Vagina (tissue), 2 donors: ENCODE results near the gene RALGDS.

ENCODE experiments used
- POLR2AphosphoS5 ChIP-seq, 2 donors: sonication (generic); formaldehyde crosslinking; IDR thresholded peaks; one replicate each; pipeline ENCODE4 v1.9.0; 2017; ENCODE audit warnings: antibody characterized with exemption in 2 of 2, mild to moderate bottlenecking in 2 of 2, low read depth in 1 of 2; ENCODE audit not compliant: insufficient read depth in 1 of 2
- TF ChIP-seq, protein P1 (sequence below), 3 experiments: fragments of 450-650 bp in 2 of 3; fragments of 200-600 bp in 1 of 3; sonication (generic) in 1 of 3; IDR thresholded peaks; one replicate each; pipeline ENCODE4 v1.5.1; 2017 to 2019; ENCODE audit warnings: antibody characterized with exemption in 3 of 3, mild to moderate bottlenecking in 2 of 3, moderate library complexity in 2 of 3

DNA sequence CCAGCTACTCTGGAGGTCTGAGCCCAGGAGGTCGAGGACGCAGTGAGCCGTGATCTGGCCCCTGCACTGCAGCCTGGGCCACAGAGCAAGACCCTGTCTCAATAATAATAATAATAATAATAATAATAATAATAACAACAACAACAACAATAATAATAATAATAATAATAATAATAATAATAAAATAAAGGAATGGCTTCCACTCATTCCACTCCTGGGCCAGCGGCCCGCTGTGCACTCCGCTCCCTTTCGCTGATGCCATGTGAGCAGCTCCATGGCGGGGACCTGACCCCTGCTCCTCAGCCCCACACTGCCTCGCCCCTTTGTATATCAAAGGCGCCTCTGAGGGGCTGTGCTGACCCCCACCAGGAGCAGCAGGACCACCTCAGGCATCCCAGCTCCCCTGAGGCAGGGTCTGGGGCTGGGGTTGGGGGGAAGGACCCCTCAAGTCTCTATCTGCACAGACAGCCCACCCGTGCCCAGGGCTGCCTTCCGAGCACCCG lies 22.6 kb upstream of the RALGDS start:
- TF ChIP-seq, protein P1, sequence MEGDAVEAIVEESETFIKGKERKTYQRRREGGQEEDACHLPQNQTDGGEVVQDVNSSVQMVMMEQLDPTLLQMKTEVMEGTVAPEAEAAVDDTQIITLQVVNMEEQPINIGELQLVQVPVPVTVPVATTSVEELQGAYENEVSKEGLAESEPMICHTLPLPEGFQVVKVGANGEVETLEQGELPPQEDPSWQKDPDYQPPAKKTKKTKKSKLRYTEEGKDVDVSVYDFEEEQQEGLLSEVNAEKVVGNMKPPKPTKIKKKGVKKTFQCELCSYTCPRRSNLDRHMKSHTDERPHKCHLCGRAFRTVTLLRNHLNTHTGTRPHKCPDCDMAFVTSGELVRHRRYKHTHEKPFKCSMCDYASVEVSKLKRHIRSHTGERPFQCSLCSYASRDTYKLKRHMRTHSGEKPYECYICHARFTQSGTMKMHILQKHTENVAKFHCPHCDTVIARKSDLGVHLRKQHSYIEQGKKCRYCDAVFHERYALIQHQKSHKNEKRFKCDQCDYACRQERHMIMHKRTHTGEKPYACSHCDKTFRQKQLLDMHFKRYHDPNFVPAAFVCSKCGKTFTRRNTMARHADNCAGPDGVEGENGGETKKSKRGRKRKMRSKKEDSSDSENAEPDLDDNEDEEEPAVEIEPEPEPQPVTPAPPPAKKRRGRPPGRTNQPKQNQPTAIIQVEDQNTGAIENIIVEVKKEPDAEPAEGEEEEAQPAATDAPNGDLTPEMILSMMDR (IDR thresholded peaks at IDR 0.05): no peak
- TF ChIP-seq POLR2AphosphoS5 (IDR thresholded peaks at IDR 0.05; ENCODE audit: insufficient read depth in 1 of 2, low read depth in 1 of 2): no peak
